Activated CD4-positive, alpha-beta T cell treated with anti-CD3 and anti-CD28 coated beads, Interleukin-2, amount 10 ng/mL, durations not matched to agents 7 days and 5 days (primary cell): ENCODE results near the gene UCK2. TPM values are rescaled to one million over a fixed set of nuclear protein-coding genes. Genes with fewer than 3 reads are reported as not detected.
A peak's percentile ranks its signal among the peaks of the same experiment; 100 is the strongest.

Source experiments
- CTCF ChIA-PET: fragments of 350-600 bp; sonication (Branson Sonifier 250); formaldehyde crosslinking; loops from one replicate; lab custom pipeline; 2021; ENCODE audit warnings: antibody characterized with exemption; lab: Charles Lee
- POLR2A ChIA-PET: fragments of 350-600 bp; sonication (Branson Sonifier 250); formaldehyde crosslinking; loops from one replicate; lab custom pipeline; 2021; ENCODE audit warnings: antibody characterized with exemption; lab: Charles Lee
- DNase-seq: peaks from one replicate; pipeline ENCODE4 v3.0.0-alpha.2; 2020
- H3K27ac Mint-ChIP-seq: one replicate; pipeline ENCODE4 v1.8.0; 2021; ENCODE audit warnings: mild to moderate bottlenecking, moderate library complexity, mixed read lengths
- H3K27me3 Mint-ChIP-seq: one replicate; pipeline ENCODE4 v1.8.0; 2021; ENCODE audit warnings: mixed read lengths
- H3K36me3 Mint-ChIP-seq: one replicate; pipeline ENCODE4 v1.8.0; 2021; ENCODE audit warnings: low read depth, mixed read lengths
- H3K4me1 Mint-ChIP-seq: one replicate; pipeline ENCODE4 v1.8.0; 2021; ENCODE audit warnings: mixed read lengths
- H3K4me3 Mint-ChIP-seq: one replicate; pipeline ENCODE4 v1.8.0; 2021; ENCODE audit warnings: mild to moderate bottlenecking, moderate library complexity, mixed read lengths
- H3K9me3 Mint-ChIP-seq: one replicate; pipeline ENCODE4 v1.8.0; 2021; ENCODE audit warnings: mixed read lengths
- total RNA-seq, 2 experiments: library from RNA; stranded (reverse); gene quantifications; one replicate each; pipeline ENCODE4 v1.2.3, GENCODE V29; 2021

Gene UCK2
- total RNA-seq, 2 experiments from 2014 or later, result 22.4 to 23.7 TPM

GRCh38 chr1:165861911-165862310 lies 34.5 kb downstream of the UCK2 start:
- POLR2A ChIA-PET, result no interaction called here

GRCh38 chr1:165862448-165862847 lies 35.0 kb downstream of the UCK2 start:
- CTCF ChIA-PET, result no interaction called here
- Mint-ChIP-seq H3K27ac (no peak overlapping the region), H3K9me3 (no peaks in the 10 kb centered on the region), H3K4me1 (peaks cover 25% of the 10 kb centered on the region), H3K4me3 (no peak overlapping the region), H3K27me3 (no peaks in the 10 kb centered on the region), H3K36me3 (peaks cover 2% of the 10 kb centered on the region)
- POLR2A ChIA-PET, result no interaction called here
- no peak for DNase-seq

More at GRCh38 chr1:165861911-165862310, 34.5 kb downstream of the UCK2 start:
- Mint-ChIP-seq H3K4me3 (no peak overlapping the region), H3K27me3 (no peaks in the 10 kb centered on the region), H3K9me3 (no peaks in the 10 kb centered on the region), H3K36me3 (peaks cover 2% of the 10 kb centered on the region), H3K27ac (no peak overlapping the region), H3K4me1 (peaks cover 29% of the 10 kb centered on the region)
- DNase-seq, result no peak
- CTCF ChIA-PET, result interaction anchor here (1.6 kb wide), 1 partner anchor 17 kb away, joined by 3 read pairs; no protein-coding TSS in a partner anchor

DNA sequence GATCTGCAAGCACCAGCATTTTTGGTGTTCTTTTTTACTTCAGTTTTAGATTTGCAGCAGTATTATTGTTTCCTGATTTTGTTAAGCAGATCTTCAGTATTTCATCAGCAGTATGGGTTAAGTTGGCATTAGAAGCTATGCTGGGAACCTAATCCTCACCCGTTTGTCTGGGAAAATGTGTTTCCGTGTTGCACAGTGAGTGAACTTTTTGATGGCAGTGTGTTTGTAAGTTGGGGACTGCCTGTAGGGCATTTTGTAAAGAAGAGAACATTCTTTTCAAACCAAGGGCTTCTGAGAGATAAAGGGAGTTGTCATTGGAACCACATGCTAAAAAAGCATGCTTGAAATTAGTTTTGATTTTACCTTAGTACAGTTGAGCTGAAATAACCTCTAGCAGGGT lies 35.9 kb downstream of the UCK2 start:
- no peaks in the 10 kb centered on the region for H3K27me3 Mint-ChIP-seq
- POLR2A ChIA-PET, result no interaction called here
- H3K4me3 Mint-ChIP-seq, result no peak overlapping the region
- peaks cover 25% of the 10 kb centered on the region for H3K4me1 Mint-ChIP-seq
- no peaks in the 10 kb centered on the region for H3K9me3 Mint-ChIP-seq
- CTCF ChIA-PET, result no interaction called here
- no peak overlapping the region for H3K27ac Mint-ChIP-seq
- H3K36me3 Mint-ChIP-seq, result peaks cover 2% of the 10 kb centered on the region
- DNase-seq, result no peak

DNA sequence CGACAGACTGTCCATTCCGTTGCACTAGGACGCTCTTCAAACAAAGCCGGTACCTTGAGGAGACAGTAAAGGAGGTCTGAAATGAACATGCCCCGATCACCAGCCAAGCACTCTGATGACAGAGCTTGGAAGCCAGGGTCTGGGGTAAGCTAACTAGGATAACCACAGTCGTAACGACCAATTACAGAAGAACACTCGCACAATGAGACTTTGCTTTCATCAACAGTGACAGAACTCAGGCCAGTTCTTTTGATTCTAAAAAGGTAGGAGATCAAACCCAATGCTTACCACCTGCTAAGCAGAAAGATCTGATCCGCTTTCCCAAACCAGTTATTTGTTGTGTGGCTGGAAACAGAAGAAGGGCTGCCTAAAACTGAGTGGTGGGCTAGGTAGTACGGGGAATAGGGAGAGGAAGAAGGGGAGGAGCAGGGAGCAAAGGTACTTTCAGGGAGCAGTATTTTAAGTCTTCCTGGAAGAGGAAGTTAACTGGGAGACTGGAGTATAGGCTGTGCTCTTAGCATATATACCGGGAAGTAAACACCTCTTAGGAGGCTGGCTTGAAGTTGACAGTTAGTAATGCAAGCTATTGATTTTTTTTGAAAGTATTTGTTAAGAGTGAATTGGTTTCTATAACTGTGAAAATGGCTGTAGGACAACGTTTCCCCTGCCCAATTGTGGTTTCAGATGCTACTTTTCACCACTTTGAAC lies 38.4 kb downstream of the UCK2 start:
- Mint-ChIP-seq H3K4me1 (peaks cover 19% of the 10 kb centered on the region), H3K4me3 (no peak overlapping the region), H3K27me3 (no peaks in the 10 kb centered on the region), H3K9me3 (no peaks in the 10 kb centered on the region), H3K36me3 (peaks cover 2% of the 10 kb centered on the region), H3K27ac (no peak overlapping the region)
- DNase-seq, result no peak
- CTCF ChIA-PET, result no interaction called here
- POLR2A ChIA-PET, result interaction anchor here (0.6 kb wide), 1 partner anchor 263 kb away, joined by 3 read pairs; no protein-coding TSS in a partner anchor

- no peak for DNase-seq
- no peaks in the 10 kb centered on the region for H3K9me3 Mint-ChIP-seq
- H3K27ac Mint-ChIP-seq, result no peak overlapping the region
- H3K4me1 Mint-ChIP-seq, result peaks cover 38% of the 10 kb centered on the region
- H3K27me3 Mint-ChIP-seq, result no peaks in the 10 kb centered on the region
- no peak overlapping the region for H3K4me3 Mint-ChIP-seq
- POLR2A ChIA-PET, result no interaction called here
- CTCF ChIA-PET, result no interaction called here
- peaks cover 2% of the 10 kb centered on the region for H3K36me3 Mint-ChIP-seq
Observed at GRCh38 chr1:165869343-165869742, 41.9 kb downstream of the UCK2 start.

GRCh38 chr1:165871311-165872067 lies 44.1 kb downstream of the UCK2 start:
- peak overlapping the region; percentile 50 for H3K4me3 Mint-ChIP-seq
- peaks cover 46% of the 10 kb centered on the region for H3K4me1 Mint-ChIP-seq
- ChIA-PET POLR2A (interaction anchor here (0.6 to 0.7 kb wide), 2 partner anchors 20 to 42 kb away, joined by 3 read pairs; no protein-coding TSS in a partner anchor), CTCF (interaction anchor here (0.6 to 1.9 kb wide), 7 partner anchors 12 to 102 kb away, joined by 3 to 6 read pairs (median 3); no protein-coding TSS in a partner anchor)
- no peaks in the 10 kb centered on the region for H3K27me3 Mint-ChIP-seq
- no peaks in the 10 kb centered on the region for H3K9me3 Mint-ChIP-seq
- H3K36me3 Mint-ChIP-seq, result no peaks in the 10 kb centered on the region
- H3K27ac Mint-ChIP-seq, result peak overlapping the region; percentile 47
- DNase-seq, result peak; percentile 82

DNA sequence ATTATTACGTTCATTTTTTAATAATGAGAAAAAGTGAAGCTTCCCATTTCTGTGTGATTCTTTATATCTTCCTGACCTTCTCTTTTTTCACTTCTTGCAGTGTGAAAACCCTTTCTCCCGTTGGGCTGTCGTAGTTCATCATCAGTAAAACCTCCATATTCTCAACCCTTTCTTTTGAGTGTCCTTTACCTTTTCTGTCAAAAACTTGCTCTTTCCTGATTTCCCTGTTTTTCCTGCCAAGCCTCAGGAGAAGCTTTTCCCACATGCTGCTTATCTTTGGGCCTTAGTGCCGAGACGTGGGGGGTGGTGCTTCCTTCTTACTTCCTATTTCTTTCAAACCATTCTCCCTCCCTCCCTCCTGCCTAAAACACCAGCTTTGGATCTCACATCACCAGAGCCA lies 46.1 kb downstream of the UCK2 start:
- Mint-ChIP-seq H3K9me3 (peaks cover 9% of the 10 kb centered on the region), H3K4me3 (no peak overlapping the region), H3K27me3 (no peaks in the 10 kb centered on the region), H3K36me3 (peaks cover 13% of the 10 kb centered on the region), H3K4me1 (peaks cover 43% of the 10 kb centered on the region), H3K27ac (no peak overlapping the region)
- CTCF ChIA-PET, result interaction anchor here (1.5 kb wide), 1 partner anchor 11 kb away, joined by 3 read pairs; no protein-coding TSS in a partner anchor
- DNase-seq, result no peak
- POLR2A ChIA-PET, result no interaction called here

GRCh38 chr1:165874643-165875042 lies 47.2 kb downstream of the UCK2 start:
- Mint-ChIP-seq H3K9me3 (peaks cover 10% of the 10 kb centered on the region), H3K27ac (no peak overlapping the region), H3K4me1 (peaks cover 47% of the 10 kb centered on the region), H3K36me3 (peaks cover 13% of the 10 kb centered on the region), H3K27me3 (no peaks in the 10 kb centered on the region), H3K4me3 (no peak overlapping the region)
- ChIA-PET CTCF (interaction anchor here (1.3 kb wide), 1 partner anchor 9 kb away, joined by 3 read pairs; no protein-coding TSS in a partner anchor), POLR2A (interaction anchor here (0.7 kb wide), 1 partner anchor 20 kb away, joined by 10 read pairs; no protein-coding TSS in a partner anchor)
- DNase-seq, result no peak

GRCh38 chr1:165875171-165875570 lies 47.8 kb downstream of the UCK2 start:
- ChIA-PET POLR2A (interaction anchor here (0.7 kb wide), 1 partner anchor 19 kb away, joined by 10 read pairs; no protein-coding TSS in a partner anchor), CTCF (interaction anchor here (1.3 kb wide), 1 partner anchor 8 kb away, joined by 3 read pairs; no protein-coding TSS in a partner anchor)
- no peak overlapping the region for H3K27ac Mint-ChIP-seq
- no peaks in the 10 kb centered on the region for H3K27me3 Mint-ChIP-seq
- H3K4me3 Mint-ChIP-seq, result no peak overlapping the region
- DNase-seq, result no peak
- H3K36me3 Mint-ChIP-seq, result peaks cover 13% of the 10 kb centered on the region
- H3K9me3 Mint-ChIP-seq, result peaks cover 10% of the 10 kb centered on the region
- H3K4me1 Mint-ChIP-seq, result peaks cover 50% of the 10 kb centered on the region

DNA sequence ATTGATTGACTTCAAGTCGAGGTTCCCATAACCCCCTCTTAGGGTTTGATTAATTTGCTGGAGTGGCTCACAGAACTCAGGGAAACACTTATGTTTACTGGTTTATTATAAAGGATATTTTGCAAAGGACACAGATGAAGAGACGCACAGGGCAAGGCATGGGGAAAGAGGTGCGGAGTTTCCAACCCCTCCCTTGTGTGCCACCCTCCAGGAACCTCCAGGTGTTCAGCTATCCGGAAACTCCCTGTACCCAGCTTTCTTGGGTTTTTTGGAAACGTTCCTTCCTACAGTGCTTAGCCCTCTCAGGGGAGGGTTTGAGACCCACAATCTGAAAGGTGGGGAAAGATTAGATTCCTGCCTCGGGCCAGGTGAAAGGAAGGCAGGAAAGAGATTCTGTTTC lies 48.2 kb downstream of the UCK2 start:
- Mint-ChIP-seq H3K27ac (no peak overlapping the region), H3K36me3 (peaks cover 13% of the 10 kb centered on the region), H3K9me3 (peaks cover 10% of the 10 kb centered on the region), H3K27me3 (no peaks in the 10 kb centered on the region), H3K4me3 (no peak overlapping the region), H3K4me1 (peaks cover 49% of the 10 kb centered on the region)
- ChIA-PET CTCF (no interaction called here), POLR2A (interaction anchor here (0.7 kb wide), 1 partner anchor 19 kb away, joined by 10 read pairs; no protein-coding TSS in a partner anchor)
- no peak for DNase-seq

GRCh38 chr1:165876121-165876520 lies 48.7 kb downstream of the UCK2 start:
- DNase-seq, result no peak
- Mint-ChIP-seq H3K27me3 (no peaks in the 10 kb centered on the region), H3K4me1 (peaks cover 43% of the 10 kb centered on the region), H3K36me3 (peaks cover 13% of the 10 kb centered on the region), H3K27ac (no peak overlapping the region), H3K9me3 (peaks cover 10% of the 10 kb centered on the region), H3K4me3 (no peak overlapping the region)
- POLR2A ChIA-PET, result no interaction called here
- CTCF ChIA-PET, result no interaction called here

DNA sequence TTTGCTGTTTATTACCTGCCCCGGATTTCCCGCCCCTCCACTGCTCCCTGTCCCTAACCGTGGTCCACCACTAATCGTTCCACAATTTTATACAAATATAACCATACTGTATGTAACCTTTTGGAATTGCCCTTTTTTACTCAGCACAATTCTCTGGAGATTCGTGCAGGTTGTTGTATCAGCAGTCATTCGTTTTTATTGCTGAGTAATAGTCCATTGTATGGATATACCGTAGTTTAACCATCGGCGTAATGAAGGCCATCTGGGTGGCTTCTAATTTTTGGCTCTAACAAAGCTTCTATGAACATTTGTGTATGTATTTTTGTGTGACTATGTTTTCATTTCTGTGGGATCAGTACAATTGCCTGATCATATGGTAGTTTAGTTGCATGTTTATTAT lies 50.0 kb downstream of the UCK2 start:
- Mint-ChIP-seq H3K9me3 (peaks cover 10% of the 10 kb centered on the region), H3K36me3 (peaks cover 13% of the 10 kb centered on the region), H3K27me3 (no peaks in the 10 kb centered on the region), H3K27ac (no peak overlapping the region), H3K4me3 (no peak overlapping the region), H3K4me1 (peaks cover 35% of the 10 kb centered on the region)
- POLR2A ChIA-PET, result no interaction called here
- no peak for DNase-seq
- CTCF ChIA-PET, result no interaction called here
